ENCODE results near the gene HOXA3. TPM values are rescaled to one million over a fixed set of nuclear protein-coding genes. Genes with fewer than 3 reads are reported as not detected.

The HOXA3 gene
- total and polyA plus RNA-seq, 9 of the 15 experiments (the other 6 are each of a cell fraction or from before 2014, with no cell fraction given), result 0.04 to 0.13 TPM; not detected in 7

- H3K9me1 ChIP-seq (ENCODE audit: control insufficient read depth, insufficient read depth, low read length), result no peaks in the 10 kb centered on the region
- no peak for TF ChIP-seq ELF1 (tag; IDR thresholded peaks at IDR 0.05)
- TF ChIP-seq ARID4B (CRISPR knock-in tag; IDR thresholded peaks at IDR 0.05), result no peak
- TF ChIP-seq KDM1A (IDR thresholded peaks at IDR 0.05), result no peak
- TF ChIP-seq CC2D1A (IDR thresholded peaks at IDR 0.05), result no peak
- no peak for TF ChIP-seq ATF6 (CRISPR knock-in tag; IDR thresholded peaks at IDR 0.05)
- no peak for TF ChIP-seq MYNN (IDR thresholded peaks at IDR 0.05)
- no peak for TF ChIP-seq MYNN (CRISPR knock-in tag; IDR thresholded peaks at IDR 0.05)
- TF ChIP-seq HCFC1 (IDR thresholded peaks at IDR 0.05; ENCODE audit: low read depth, low read length), result no peak
- no peak for TF ChIP-seq ZNF140 (CRISPR knock-in tag; IDR thresholded peaks at IDR 0.05)
- TF ChIP-seq ETS2 (tag; IDR thresholded peaks at IDR 0.05; ENCODE audit: borderline replicate concordance, poor library complexity, severe bottlenecking), result no peak
- TF ChIP-seq ARID3A (IDR thresholded peaks at IDR 0.05; ENCODE audit: borderline replicate concordance, low read depth, low read length), result no peak
- TF ChIP-seq POU5F1 (IDR thresholded peaks at IDR 0.05; ENCODE audit: borderline replicate concordance, low read depth, low read length, partially characterized antibody), result no peak
- TF ChIP-seq SIRT6 (IDR thresholded peaks at IDR 0.05; ENCODE audit: low read depth, low read length), result no peak
- no peak for TF ChIP-seq KAT2B (IDR thresholded peaks at IDR 0.05; ENCODE audit: low read depth, low read length)
- no peak for TF ChIP-seq CEBPG (CRISPR knock-in tag; IDR thresholded peaks at IDR 0.05)
- no peak for TF ChIP-seq CEBPG (tag; conservative IDR thresholded peaks at IDR 0.05 in 1 of 2, IDR thresholded peaks at IDR 0.05 in 1 of 2)
- ChIA-PET CTCF (ENCODE audit: low intra/inter-chr PET ratio) (interaction anchor here (0.7 kb wide), 1 partner anchor 812 kb away, joined by 6 read pairs; no protein-coding TSS in a partner anchor), POLR2A (interaction anchor here (0.6 kb wide), 1 partner anchor 15 kb away, joined by 3 read pairs; no protein-coding TSS in a partner anchor)
- H2AFZ ChIP-seq (ENCODE audit: low read depth, low read length), result no peak overlapping the region
- H3K27me3 ChIP-seq (ENCODE audit: control insufficient read depth in 2 of 2, insufficient read depth in 2 of 2, low read length in 2 of 2), result peaks cover 34 to 74% of the 10 kb centered on the region in 2 experiments
- no peak overlapping the region for H3K27ac ChIP-seq (ENCODE audit: extremely low read depth, low read depth, low read length)
- in situ Hi-C loops (cut with MboI) (no loop called here), intact Hi-C loops (cut with micrococcal nuclease) (no loop called here)
- H3K9ac ChIP-seq (ENCODE audit: insufficient read depth in 1 of 2, low read depth in 2 of 2, low read length in 2 of 2), result no peak overlapping the region
- no peaks in the 10 kb centered on the region for H3K79me2 ChIP-seq (ENCODE audit: control insufficient read depth, insufficient read depth, low read length)
- ATAC-seq (no peak), FAIRE-seq (no peak), DNase-seq (ENCODE audit: extremely low read depth in 1 of 4, low spot score in 3 of 4) (no peak)
- no peak overlapping the region for H3K4me2 ChIP-seq (ENCODE audit: insufficient read depth, low read length)
- no peaks in the 10 kb centered on the region; the same call in 1 of the 2 replicates for H3K9me3 ChIP-seq (replicated peaks; ENCODE audit: control insufficient read depth, insufficient read depth, low read depth, low read length)
- H4K20me1 ChIP-seq (replicated peaks; ENCODE audit: control insufficient read depth, insufficient read depth, low read length), result no peaks in the 10 kb centered on the region
- WGBS (ENCODE audit: insufficient coverage, low coverage, missing lambda C conversion rate), result 11% methylated on average over 6 of the region's 6 CpGs
- H3K4me1 ChIP-seq (replicated peaks in 1 of 2; ENCODE audit: control insufficient read depth in 2 of 2, insufficient read depth in 2 of 2, low read length in 2 of 2), result peaks cover 0 to 11% of the 10 kb centered on the region in 2 experiments; a peak in 1 of 5 replicates
- no peaks in the 10 kb centered on the region for H3K36me3 ChIP-seq (ENCODE audit: control insufficient read depth, insufficient read depth, low read length)
- no TSS peak for BruUV-seq (replicated peaks)
- H3K4me3 ChIP-seq, result no peak overlapping the region
Observed at GRCh38 chr7:27178366-27178765, 26.0 kb upstream of the HOXA3 start.

All from K562 (cell line).